HG03095 (cell line): ENCODE data around the gene KLK1.

Experiments used
- ATAC-seq: cut with Tn5 transposase; IDR thresholded peaks from one replicate; pipeline ENCODE4 v1.9.1; 2021; ENCODE audit warnings: moderate library complexity; ENCODE audit not compliant: unreplicated experiment

Gene KLK1

DNA sequence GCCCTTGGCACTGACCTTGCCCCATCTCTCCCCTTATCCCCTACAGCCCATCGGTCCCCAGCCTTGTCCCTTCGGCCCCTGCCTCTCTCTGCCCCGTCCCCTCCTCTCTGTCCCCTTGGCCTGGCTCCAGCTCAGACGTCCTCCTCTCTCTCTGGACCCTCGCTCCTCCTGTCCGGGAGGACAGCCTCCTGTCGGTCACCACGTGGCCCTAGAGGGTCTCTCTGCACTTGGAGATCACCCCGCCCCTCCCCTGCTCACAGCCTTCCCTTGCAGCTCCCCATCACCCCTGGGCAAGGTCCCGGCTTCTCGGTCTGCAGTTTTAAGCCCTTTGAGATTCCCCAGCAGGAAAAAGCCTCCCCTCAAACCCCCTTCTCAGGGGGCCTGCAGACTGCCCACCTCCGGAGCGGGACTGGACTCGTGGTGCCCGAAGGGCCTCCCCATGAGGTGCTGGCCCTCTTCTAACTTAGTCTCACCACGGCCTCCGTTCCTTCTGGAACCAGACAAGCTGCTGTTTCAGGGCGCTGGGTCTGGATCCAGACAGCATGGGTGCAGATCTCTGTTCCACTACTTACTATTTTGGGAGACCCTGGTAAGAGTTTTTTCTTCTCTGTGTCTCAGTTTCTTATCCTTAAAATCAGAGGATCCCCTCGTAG is 13.1 kb upstream of the KLK1 start:
- no peak for ATAC-seq

DNA sequence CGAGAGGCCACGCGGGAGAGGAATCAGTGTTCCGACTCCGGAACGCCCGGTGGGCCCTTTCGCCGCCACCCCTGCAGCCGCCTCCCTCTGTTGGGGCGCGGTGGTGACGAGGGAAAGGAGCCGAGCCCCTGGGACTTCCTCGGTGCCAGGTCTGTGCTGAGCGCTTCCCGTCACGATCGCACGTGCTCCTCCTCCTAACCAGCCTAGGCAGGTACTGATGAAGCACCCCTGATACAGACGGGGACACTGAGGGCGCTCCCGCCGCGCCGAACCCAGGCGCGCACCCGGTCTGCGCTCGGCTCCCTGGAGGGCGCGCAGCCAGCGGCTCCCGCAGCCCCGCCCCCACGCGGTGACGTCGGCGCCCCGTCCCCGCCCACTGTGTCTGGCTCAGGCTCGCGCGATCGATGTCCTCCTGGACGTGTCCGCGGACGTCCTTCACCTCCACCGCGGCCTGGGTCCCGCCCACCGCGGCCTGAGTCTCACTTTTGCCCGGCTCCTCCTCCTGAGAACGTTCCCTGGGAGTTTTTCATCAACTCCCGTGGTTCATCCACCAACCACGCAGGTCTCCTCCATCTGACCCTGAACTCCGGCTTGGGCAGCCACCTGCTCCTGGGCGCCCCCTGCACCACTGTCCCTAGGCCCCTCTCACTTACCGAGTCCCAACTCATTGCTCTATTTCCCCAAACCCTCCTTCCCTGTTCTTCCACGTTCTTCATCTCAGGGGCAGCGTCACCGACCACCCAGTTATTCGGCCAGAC is 12.4 kb upstream of the KLK1 start:
- peak; percentile 82 for ATAC-seq

DNA sequence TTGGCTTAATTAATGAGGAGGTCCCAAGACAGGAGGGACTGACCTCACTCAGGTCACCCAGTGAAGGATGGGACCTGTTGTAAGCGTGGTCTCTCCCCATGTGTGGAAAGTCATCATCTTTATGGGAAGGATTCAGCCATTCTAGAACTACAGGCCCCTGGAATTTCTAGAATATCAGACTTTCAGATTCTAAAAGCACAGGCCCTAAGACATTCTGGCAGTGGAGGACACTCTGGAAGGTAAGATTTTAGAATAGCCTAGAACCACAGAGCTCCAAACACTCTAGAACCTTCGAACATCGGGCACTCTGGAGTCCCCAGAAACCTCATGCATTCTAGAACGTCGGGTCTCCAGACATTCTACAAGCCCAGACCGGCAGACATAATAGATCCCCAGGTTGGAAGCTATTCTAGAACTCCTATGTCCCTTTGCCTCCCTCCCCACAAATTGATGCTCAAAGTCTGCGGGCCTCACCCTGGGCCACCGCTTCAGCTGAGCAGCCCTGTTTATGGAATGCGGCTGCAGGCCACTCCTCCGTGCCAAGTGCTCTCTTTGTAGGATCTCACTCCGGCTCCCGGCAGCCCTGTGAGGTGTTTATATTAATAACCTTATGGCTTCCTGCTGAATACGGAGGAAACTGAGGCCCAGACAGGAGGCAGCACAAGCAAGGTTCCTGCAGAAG is 11.7 kb upstream of the KLK1 start:
- ATAC-seq = no peak

DNA sequence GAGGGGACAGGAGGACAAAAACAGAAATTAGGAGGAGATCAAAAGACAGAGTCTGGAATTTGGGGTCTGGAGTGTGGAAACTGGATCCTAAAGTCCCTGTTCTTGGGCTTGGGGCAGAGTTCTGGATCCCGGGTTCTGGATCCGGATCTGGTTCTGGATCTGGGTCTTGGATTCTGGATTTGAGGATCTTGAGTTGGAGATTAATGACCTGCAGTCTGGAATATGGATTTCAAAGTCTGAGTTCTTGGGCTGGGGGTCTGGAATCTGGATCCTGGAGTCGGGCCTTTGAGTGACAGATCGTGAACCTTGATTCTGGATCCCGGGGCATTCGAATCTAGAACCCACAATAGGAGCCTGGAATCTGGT is 10.2 kb upstream of the KLK1 start:
- no peak for ATAC-seq

DNA sequence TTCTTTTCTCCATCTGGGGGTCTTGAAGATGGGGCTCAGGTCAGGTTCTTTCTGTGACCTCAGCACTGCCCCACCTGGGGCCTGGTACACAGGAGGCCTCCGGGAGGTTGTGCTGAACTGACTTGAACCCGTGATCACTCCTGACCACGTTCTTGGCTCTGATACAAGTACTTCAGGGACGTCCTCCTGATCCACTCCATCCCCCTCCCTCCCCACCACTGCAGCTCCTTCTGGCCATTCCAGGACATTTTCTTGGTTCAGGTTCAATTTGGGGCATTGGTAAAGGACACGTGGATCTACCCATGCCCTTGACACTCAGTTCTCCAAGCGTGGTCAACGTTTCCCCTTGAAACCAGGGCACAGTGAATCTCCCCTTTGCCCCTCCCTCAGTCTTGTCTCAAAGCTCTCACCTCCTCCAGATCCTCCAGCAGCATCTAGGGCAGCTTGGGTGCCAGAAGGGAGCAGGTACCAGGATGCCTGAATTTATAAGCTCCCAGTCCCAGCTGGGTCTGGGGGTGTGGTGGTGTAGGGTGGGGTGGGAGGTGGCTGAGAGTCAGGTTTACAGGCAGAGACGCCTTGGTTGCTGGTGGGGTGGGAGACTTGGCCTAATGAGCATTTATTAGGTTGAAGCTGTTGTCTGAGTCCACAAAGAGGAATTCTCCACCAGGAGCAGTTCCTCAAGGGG is 9.7 kb upstream of the KLK1 start, which contains the start of gene KLK15:
Gene KLK15 (minus strand): TSS at position 458 of the 685 bp plus-strand sequence. CDS start 2,082 bp downstream, outside the sequence.
- no peak for ATAC-seq

DNA sequence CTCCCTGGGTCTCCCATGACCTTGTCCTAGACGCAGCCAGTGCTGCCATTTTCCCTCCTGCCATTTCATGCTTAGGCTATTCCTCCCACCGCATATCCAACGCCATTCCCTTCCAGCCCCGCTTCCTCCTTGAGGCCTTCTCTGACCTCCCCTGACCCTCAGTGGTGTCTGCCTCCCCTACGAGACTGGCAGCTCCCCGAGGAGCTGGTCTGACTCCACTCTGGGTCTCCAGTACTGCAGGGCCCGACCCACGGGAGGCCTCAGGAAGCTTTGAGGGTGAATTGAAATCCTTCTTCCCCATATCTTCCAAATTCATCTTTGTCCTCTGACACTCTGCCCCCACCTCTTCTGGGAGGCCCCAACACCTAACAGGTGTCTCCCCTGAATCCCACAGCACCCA is 9.1 kb upstream of the KLK1 start:
- no peak for ATAC-seq

DNA sequence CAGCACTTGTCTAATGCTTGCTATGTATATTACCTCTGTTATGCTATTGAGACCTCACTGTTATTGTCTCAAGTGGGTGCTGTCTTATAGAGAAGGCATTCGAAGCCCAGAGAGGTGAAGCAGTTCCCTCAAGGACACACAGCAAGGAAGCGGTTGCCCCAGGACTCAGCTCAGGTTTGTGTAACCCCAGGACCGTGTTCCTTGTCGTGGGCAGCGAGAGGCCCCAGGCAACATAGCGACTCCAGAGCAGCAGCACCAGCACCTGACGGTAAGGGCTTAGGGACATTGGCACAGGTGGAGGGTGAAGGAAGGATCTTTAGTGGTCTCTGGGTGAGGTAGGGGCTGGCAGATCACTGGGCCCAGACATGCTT is 7.4 kb upstream of the KLK1 start:
- no peak for ATAC-seq

DNA sequence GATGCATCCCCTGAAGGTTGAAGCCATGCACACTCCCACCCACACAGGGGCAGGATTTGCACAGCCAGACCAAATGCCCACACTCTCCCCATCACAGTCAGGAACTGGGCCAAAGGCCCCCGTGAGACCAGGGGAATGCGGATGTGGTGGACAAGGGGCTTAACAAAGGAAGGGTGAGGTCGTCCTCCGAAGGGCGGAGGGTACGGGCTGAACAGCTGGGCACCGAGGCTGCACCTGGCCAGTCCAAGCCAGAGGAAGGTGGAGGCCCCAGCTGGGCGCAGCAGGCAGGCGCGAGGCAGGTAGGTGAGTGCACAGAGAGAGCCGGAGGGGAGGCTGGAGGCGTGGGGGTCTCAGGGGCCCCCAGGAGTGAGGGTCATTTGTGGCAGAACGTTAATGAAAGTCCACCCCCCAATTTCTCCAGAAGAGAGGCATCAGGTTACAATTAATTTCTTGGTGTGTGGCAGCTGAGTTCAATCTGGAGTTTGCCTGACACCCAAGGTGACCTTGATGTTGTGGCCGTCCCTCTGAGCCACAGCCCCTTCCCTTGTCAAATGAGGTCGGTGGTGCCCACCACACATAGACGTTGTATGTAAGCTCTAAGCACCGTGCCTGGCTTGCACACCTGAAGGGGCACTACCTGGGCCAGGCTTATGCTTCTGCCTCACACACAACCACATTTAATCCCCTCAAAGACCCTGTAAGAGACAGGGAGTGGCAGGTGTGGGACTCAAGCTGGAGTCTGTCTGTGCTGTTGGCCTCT is 6.9 kb upstream of the KLK1 start:
- no peak for ATAC-seq

DNA sequence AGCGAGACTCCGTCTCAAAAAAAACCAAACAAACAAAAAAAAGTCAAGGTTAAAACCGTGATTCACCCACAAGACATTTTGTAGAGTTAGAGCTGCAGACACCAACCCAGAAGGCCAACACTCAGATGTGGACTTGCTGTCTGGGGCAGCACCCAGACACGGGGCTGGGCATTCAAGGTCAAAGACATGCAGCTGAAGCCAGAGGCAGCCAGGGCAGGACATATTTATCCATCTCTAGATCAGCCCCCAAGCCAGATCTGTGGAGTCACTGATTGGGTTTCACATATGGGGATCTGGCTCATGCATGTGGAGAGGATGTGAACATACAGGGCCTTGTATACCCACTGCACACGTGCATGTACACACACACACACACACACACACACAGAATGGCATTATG is 6.2 kb upstream of the KLK1 start:
- ATAC-seq = no peak

DNA sequence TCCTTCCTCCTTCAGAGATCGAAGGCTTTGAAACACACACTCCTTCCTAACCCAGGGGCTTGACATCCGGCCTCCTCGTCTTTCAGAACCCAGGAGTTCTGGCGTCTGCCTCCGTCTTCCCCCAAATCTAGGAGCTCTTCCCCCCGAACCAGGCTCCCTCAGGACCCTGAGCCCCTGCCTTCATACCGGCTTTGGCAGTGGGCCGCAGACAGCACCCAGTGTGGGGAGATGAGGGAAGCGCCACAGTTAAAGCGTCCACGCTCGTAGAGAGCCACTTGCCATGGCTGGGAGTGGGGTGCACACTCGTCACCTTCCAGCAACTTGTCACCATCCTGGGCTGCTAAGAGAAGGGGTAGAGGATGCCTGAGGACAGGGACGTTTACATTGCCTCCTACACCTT is 3.9 kb upstream of the KLK1 start:
- no peak for ATAC-seq

DNA sequence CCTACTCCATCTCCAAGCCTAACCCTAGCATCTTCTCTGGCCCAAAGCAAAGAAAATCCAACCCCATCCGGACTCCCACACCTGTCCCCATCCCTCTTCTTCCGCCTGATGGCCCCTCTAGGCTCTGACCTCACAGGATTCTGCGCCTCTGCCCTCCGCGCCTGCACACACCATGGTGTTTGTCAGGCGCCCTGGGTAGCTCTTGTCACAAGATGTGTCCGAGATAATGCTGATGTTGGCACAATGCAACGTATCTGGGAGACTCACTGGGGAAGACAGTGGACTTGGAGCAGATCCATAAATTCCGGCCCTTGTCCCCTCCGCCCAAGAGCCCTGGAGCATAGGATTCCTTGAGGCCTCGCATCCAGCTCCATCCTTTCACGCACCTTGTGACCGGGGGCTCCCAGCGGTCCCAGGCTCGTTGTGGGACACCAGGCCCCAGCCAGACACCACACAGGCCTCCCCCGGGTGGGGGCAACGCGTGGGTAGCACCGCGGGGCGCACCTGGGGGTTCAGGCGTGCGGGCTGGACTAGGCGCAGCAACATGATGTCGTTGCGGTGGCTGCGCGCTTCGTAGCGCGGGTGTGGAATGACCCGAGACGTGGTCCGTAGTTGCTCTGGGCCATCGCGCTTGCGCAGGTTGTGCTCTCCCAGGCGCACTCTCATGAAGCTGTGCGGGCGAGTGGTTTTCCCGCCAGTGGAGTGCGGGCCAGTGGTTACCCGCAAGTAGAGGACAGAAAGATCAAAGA is 3.1 kb upstream of the KLK1 start:
- ATAC-seq = no peak

DNA sequence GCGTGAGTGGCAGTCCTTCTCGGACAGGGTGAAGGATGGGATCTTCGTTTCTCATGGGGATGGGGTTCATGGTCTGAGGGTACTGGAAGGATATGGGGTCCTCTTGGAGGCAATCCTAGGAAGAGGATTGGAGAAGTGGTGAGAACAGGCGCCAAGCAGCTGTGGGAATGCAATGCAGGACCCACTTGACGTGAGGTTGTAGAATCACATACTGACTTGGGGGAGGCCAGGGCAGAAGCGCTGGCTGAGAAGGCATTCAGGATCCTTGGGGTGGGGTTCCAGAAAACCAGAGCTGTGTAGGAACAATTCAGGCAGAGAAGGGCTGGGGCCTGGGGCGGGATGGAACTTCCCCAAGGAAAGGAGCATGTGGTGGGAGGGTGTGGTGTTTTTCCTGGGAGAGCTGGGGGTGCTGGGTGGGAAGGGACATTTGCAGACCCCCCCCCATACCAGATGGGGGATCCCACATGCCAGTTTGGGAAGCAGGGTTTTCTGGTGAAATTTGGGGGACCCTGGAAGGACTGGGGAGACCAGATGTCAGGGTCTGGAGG is 852 bp downstream of the KLK1 start:
- ATAC-seq = no peak

DNA sequence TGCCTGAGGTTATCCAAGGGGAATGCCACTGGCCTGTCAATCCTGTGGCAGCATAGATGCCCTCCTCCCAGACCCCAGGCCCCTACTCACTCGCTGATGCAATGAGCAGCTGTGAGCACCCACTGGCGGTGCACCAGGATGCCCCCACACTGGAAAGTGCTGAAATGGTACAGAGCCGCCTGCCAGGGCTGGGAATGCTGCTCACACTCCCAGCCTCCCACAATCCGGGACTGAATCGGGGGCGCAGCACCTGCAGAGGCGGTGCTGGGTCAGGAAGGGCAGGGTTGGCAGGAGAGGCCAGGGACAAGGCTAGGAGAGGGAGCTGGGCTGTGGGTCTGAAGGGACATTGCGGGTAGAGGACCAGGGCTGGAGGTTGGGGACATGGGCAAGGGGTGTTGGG is 2.0 kb downstream of the KLK1 start:
- ATAC-seq = no peak

DNA sequence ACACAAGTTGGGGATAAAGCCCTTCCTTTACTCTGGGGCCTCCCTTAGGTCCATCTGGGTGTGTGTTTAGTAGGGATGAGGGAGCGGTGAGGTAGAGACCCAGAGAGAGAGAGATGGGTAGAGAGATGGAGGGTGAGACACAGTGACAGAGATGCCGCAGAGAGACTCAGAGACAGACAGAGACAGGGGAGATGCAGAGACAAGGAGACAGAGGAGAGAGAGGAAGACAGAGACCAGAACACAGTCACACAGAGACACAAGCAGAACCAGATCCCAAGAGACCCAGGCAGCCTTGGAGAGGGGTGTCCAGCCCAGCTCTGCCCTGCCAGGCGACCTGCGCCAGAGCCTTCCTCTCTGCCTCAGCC is 2.4 kb downstream of the KLK1 start:
- ATAC-seq = no peak

DNA sequence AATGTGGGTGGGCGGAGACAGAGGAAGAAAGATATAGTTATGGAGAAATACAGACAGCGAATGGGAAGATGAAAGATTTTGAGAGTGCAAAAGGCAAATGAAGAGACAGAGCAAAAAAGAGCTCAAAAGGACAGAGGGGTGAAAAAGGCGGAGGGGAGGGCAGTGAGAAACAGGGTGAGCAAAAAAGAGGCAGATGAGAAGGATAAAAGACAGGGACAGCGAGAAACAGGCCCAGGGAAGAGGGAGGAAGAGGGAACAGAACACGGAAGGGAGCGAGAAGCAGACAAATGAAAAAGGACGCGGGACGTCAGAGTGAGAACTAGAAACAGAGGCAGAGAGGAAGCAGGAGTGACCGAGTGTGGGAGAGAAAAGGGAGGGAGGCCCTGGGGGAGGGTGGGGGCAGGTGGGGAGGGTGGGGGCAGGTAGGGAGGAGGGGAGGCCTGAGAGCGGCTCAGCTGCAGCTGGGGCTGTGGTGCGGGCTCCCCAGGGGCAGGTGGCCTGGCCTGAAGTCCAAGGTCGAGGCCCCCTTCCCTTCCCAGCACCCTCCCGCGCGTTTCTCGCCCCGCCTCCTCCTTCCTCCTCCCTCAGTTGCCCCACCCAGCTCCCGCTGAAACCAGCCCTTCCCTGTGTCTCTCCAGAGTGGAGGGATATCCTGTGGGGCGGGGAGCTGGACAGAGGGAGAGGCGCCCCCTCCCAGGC is 2.9 kb downstream of the KLK1 start:
- no peak for ATAC-seq

DNA sequence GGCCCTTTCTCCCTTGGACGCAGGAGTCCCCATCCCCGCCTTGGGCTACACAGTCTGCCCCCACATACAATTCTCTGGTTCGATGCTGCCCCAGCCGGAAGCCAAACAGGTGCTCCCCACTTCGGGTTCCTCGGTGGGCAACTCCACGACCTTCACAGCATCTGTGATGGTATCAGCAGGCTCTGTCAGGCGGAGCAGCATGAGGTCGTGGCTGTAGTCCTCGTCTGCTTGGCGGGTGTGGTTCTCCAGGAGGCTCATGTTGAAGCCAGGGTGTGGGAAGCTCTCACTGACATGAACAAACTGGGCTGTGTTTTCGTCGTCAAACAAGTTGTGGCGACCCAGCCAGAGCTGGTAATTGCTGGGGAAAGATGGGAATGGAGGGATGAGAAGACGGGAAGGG is 3.5 kb downstream of the KLK1 start:
- ATAC-seq = no peak

DNA sequence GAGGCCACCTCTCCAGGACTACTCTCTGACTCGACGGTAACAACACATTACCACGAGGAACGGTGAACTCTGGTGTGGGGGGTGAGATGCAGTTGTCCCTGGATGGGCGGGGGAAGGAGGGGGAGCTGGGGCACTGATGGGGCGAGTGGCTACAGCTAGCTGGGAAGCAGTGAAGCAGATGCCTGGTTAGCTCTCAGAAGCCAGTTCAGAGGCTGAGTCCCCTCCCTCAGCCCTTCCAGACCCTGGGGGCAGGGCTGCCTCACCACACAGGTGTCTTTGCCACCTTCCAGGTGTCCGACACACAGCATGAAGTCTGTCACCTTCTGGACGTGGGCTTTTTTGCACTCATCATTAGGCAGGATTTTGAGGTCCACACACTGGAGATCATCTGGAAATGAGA is 4.0 kb downstream of the KLK1 start:
- ATAC-seq = no peak

DNA sequence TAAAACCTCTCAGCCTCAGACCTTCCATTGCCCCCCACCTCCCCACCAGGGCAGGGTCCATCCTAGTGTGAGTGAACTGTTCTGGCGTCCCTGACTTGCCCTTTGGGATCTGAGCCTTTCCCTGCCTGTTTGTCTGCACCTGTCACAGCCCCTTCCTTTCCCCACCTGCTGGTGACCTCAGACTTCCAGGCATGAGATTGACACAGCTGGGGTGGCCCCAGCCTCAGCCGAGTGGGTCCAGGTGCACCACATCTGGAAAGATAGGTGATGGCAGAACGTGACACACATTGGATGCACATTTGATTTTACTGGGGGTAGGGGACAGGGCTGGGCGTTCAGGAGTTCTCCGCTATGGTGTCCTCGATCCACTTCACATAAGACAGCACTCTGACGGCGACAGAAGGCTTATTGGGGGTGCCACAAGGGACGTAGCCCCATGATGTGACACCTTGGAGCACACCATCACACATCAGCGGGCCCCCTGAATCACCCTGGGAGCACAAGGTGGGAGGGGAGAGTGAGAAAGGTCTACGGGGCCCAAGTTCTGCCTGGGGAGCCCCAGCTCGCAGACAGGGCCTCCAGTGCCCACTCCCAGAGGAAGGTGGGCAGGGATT is 4.6 kb downstream of the KLK1 start:
- no peak for ATAC-seq
